IPS-NIHi11 (cell line): ENCODE data around the gene COL27A1.
A peak's percentile ranks its signal among the peaks of the same experiment; 100 is the strongest.
"Not testable (repeated sequence)": the region's sequence is repeated elsewhere in the genome, so short reads cannot be mapped to it uniquely, and the experiment has no call there.

ENCODE experiments used
- DNase-seq: peaks from one replicate; pipeline ENCODE4 v3.0.0; 2012; ENCODE audit warnings: mixed read lengths, low spot score

Gene COL27A1

GRCh38 chr9:114308361-114308950 lies 153.1 kb downstream of the COL27A1 start:
- no peak for DNase-seq

GRCh38 chr9:114309096-114309495 lies 153.8 kb downstream of the COL27A1 start:
- DNase-seq, result no peak

GRCh38 chr9:114310471-114311450 lies 155.4 kb downstream of the COL27A1 start:
- DNase-seq, result no peak

- DNase-seq, result no peak
Observed at GRCh38 chr9:114311571-114312512, 156.5 kb downstream of the COL27A1 start.

GRCh38 chr9:114312513-114312875 lies 157.2 kb downstream of the COL27A1 start:
- DNase-seq, result no peak

- no peak for DNase-seq
Observed at GRCh38 chr9:114313186-114313585, 157.8 kb downstream of the COL27A1 start.

GRCh38 chr9:114314256-114314867 lies 159.0 kb downstream of the COL27A1 start:
- DNase-seq, result no peak

GRCh38 chr9:114314881-114315722 lies 159.8 kb downstream of the COL27A1 start:
- DNase-seq, result no peak

GRCh38 chr9:114315723-114316363 lies 160.5 kb downstream of the COL27A1 start:
- DNase-seq, result no peak

GRCh38 chr9:114316605-114317230 lies 161.4 kb downstream of the COL27A1 start:
- peak; percentile 40 for DNase-seq

GRCh38 chr9:114317665-114318357 lies 162.5 kb downstream of the COL27A1 start:
- DNase-seq, result no peak

- DNase-seq, result no peak
Observed at GRCh38 chr9:114318416-114318815, 163.1 kb downstream of the COL27A1 start.

GRCh38 chr9:114319147-114319546 lies 163.8 kb downstream of the COL27A1 start:
- DNase-seq, result no peak

- DNase-seq, result not testable (repeated sequence)
Observed at GRCh38 chr9:114320710-114321109, 165.4 kb downstream of the COL27A1 start.

GRCh38 chr9:114321759-114322158 lies 166.4 kb downstream of the COL27A1 start:
- DNase-seq, result no peak

GRCh38 chr9:114322160-114322818 lies 167.0 kb downstream of the COL27A1 start:
- not testable (repeated sequence) for DNase-seq

- not testable (repeated sequence) for DNase-seq
Observed at GRCh38 chr9:114322831-114323531, 167.6 kb downstream of the COL27A1 start, which contains the start of gene ORM1. Gene ORM1 (plus strand): TSS chr9:114323098. CDS start chr9:114323134, 36 bp downstream.

- not testable (repeated sequence) for DNase-seq
Observed at GRCh38 chr9:114323849-114324248, 168.5 kb downstream of the COL27A1 start.
